Hindlimb muscle (tissue), 1 donor: ENCODE measurements around the gene KLHL30. TPM values are rescaled to one million over a fixed set of nuclear protein-coding genes. Genes with fewer than 3 reads are reported as not detected.

Experiments
- DNase-seq: peaks from one replicate; pipeline ENCODE4 v3.0.0-alpha.2; 2013
- polyA plus RNA-seq: library from polyadenylated mRNA; unstranded; fragments of 120-200 nt; gene quantifications from one replicate; pipeline ENCODE4 v1.2.1, GENCODE V29; 2013; ENCODE audit not compliant: insufficient read length

Gene KLHL30
- polyA plus RNA-seq, 1 donor: 25.9 TPM

- DNase-seq: no peak
These were observed 49.4 kb downstream of the KLHL30 start for GRCh38 chr2:238187618-238188548.

DNA sequence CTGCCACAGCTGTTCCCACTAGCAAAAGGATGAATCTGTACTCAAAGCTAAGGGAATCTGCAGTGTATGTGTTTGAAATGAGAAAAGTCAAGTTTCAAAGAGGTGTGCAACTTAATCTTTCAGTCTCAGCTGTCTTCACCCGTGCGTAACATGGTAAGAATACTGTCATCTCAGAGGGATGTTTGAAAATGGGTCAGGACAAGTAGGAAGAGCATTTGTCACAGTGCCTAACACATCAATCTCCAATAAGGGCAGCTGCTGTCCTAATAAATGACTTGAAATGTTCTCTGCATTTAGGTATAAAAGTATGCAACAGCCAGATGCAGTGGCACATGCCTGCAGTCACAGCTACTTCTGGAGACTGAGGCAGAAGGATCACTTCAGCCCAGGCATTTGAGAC, 52.0 kb downstream of the KLHL30 start:
- no peak for DNase-seq

Other genes with a start within 250 kb of the KLHL30 start
- 40.9 TPM for gene UBE2F, start 171.7 kb upstream of the KLHL30 start, polyA plus RNA-seq
- 11.3 TPM for gene SCLY, start 77.7 kb upstream of the KLHL30 start, polyA plus RNA-seq
- gene ESPNL, start 38.3 kb upstream of the KLHL30 start, polyA plus RNA-seq: 1.2 TPM
- gene ERFE, start 20.3 kb downstream of the KLHL30 start, polyA plus RNA-seq: 6.3 TPM
- gene ILKAP, start 65.0 kb downstream of the KLHL30 start, polyA plus RNA-seq: 36.4 TPM
- gene HES6, start 101.4 kb downstream of the KLHL30 start, polyA plus RNA-seq: 22.0 TPM
- 4.4 TPM for gene PER2, start 149.9 kb downstream of the KLHL30 start, polyA plus RNA-seq
- gene TRAF3IP1, start 181.8 kb downstream of the KLHL30 start, polyA plus RNA-seq: 9.3 TPM